Left colon (tissue), 2 donors: ENCODE results near the gene AMY1C. TPM values are rescaled to one million over a fixed set of nuclear protein-coding genes. Genes with fewer than 3 reads are reported as not detected.

Source experiments
- total RNA-seq, 2 donors: library from RNA; stranded (reverse); fragmentation: NEBNext Ultra II Directional; extraction: Animal tissue kit (Norgen Biotek cat#: 25700); gene quantifications; one replicate each; pipeline ENCODE4 v1.2.1, GENCODE V29; 2021
- donor health status: DM: no; HTN: no; CAD: no.
- donor health status: DM: yes; HTN: yes; CAD: no.

The AMY1C gene
- total RNA-seq, 2 donors from 2014 or later = not detected

Other genes with a start within 250 kb of the AMY1C start
- gene RNPC3, start 224.2 kb upstream of the AMY1C start, total RNA-seq = 10 to 100 TPM; 20.5 to 22.7 TPM
- 10 to 100 TPM in 1 of 2 donors, 1 to 10 TPM in 1; 8.7 to 10.7 TPM for gene AMY2B, start 178.3 kb upstream of the AMY1C start, total RNA-seq
- 1 to 10 TPM in 1 of 2 donors, not detected in 1; 2.5 TPM for gene AMY2A, start 132.5 kb upstream of the AMY1C start, total RNA-seq
- gene AMY1A, start 94.1 kb upstream of the AMY1C start, total RNA-seq = not detected
- not detected for gene AMY1B, start 53.7 kb upstream of the AMY1C start, total RNA-seq